SK-N-SH (cell line): ENCODE data around the gene SWAP70. TPM values are rescaled to one million over a fixed set of nuclear protein-coding genes. Genes with fewer than 3 reads are reported as not detected.

Source experiments
- CTCF ChIA-PET: fragments of 300-600, 350-600 bp; formaldehyde crosslinking; extraction: SDS; loops from one replicate; lab custom pipeline; 2021; lab: Yijun Ruan, JAX
- POLR2A ChIA-PET: fragments of 350-600 bp; sonication (Branson Sonifier 250); formaldehyde crosslinking; extraction: SDS; loops from one replicate; lab custom pipeline; 2020; ENCODE audit warnings: antibody characterized with exemption, inconsistent platforms; lab: Yijun Ruan, JAX
- DNase-seq: peaks from one replicate; pipeline ENCODE4 v3.0.0; 2012
- H2AFZ ChIP-seq: fragments of 200-600 bp; sonication (generic); 2 replicates; pipeline ENCODE4 v1.8.1; 2016; ENCODE audit warnings: antibody characterized with exemption, mild to moderate bottlenecking, low read depth
- H3F3A ChIP-seq: fragments of 200-600 bp; sonication (generic); replicated peaks from 2 replicates; pipeline ENCODE3; 2016; ENCODE audit warnings: antibody characterized with exemption, mild to moderate bottlenecking; ENCODE audit not compliant: insufficient read depth
- H3K27ac ChIP-seq, 2 experiments: fragments of 200-500 bp in 1 of 2; fragments of 200-600 bp in 1 of 2; sonication (Bioruptor generic) in 1 of 2; sonication (generic), shearing (Covaris generic) in 1 of 2; 2 replicates each; pipeline versions ENCODE4 v1.5.1 to v1.6.1; 2014 to 2016; ENCODE audit warnings: low read depth in 2 of 2, inconsistent platforms in 1 of 2, low read length in 1 of 2, mild to moderate bottlenecking in 1 of 2, mixed read lengths in 1 of 2
- H3K27me3 ChIP-seq: fragments of 200-600 bp; sonication (generic), shearing (Covaris generic); 2 replicates; pipeline ENCODE4 v1.6.1; 2016; ENCODE audit warnings: mixed run types; ENCODE audit not compliant: insufficient read depth
- H3K36me3 ChIP-seq, 2 experiments: fragments of 200-500 bp in 1 of 2; fragments of 200-600 bp in 1 of 2; sonication (Bioruptor generic) in 1 of 2; sonication (generic) in 1 of 2; replicated peaks in 1 of 2; 2 replicates each; pipeline versions ENCODE3 to v1.5.1; 2014 to 2016; ENCODE audit warnings: low read length in 1 of 2, mild to moderate bottlenecking in 1 of 2; ENCODE audit not compliant: insufficient read depth in 2 of 2, control insufficient read depth in 1 of 2
- H3K4me1 ChIP-seq, 2 experiments: fragments of 200-500 bp in 1 of 2; fragments of 200-600 bp in 1 of 2; sonication (Bioruptor generic) in 1 of 2; sonication (generic), shearing (Covaris generic) in 1 of 2; 2 replicates each; pipeline versions ENCODE4 v1.5.1 to v1.6.1; 2014 to 2016; ENCODE audit warnings: low read depth in 1 of 2, low read length in 1 of 2, mixed run types in 1 of 2; ENCODE audit not compliant: insufficient read depth in 2 of 2, control insufficient read depth in 1 of 2
- H3K4me2 ChIP-seq: fragments of 200-600 bp; sonication (generic), shearing (Covaris generic); 2 replicates; pipeline ENCODE4 v1.6.1; 2017; ENCODE audit warnings: mixed run types
- H3K4me3 ChIP-seq, 2 experiments: fragments of 200-500 bp in 1 of 2; fragments of 200-600 bp in 1 of 2; sonication (Bioruptor generic) in 1 of 2; sonication (generic), shearing (Covaris generic) in 1 of 2; 2 replicates each; pipeline versions ENCODE4 v1.5.1 to v1.8.1; 2014 to 2016; ENCODE audit warnings: low read depth in 2 of 2, inconsistent platforms in 1 of 2, low read length in 1 of 2, mild to moderate bottlenecking in 1 of 2, mixed read lengths in 1 of 2, moderate library complexity in 1 of 2
- H3K79me2 ChIP-seq: fragments of 200-600 bp; sonication (generic); 2 replicates; pipeline ENCODE4 v1.8.1; 2017; ENCODE audit warnings: mild to moderate bottlenecking; ENCODE audit not compliant: insufficient read depth
- H3K9ac ChIP-seq: fragments of 200-600 bp; sonication (generic); 2 replicates; pipeline ENCODE4 v1.6.1; 2017; ENCODE audit warnings: mixed run types
- H3K9me2 ChIP-seq: fragments of 200-600 bp; sonication (generic); 2 replicates; pipeline ENCODE4 v1.6.1; 2017; ENCODE audit warnings: mixed run types
- H3K9me3 ChIP-seq: fragments of 200-600 bp; sonication (generic); 2 replicates; pipeline ENCODE4 v1.6.1; 2017; ENCODE audit warnings: mixed run types, mild to moderate bottlenecking, moderate library complexity
- H4K20me1 ChIP-seq: fragments of 200-600 bp; sonication (generic); 2 replicates; pipeline ENCODE4 v1.6.1; 2017; ENCODE audit warnings: mild to moderate bottlenecking, mixed run types; ENCODE audit not compliant: insufficient read depth
- CTCF ChIP-seq: fragments of 200-600 bp; sonication (generic); IDR thresholded peaks from 2 replicates; pipeline ENCODE4 v1.6.1; 2017; ENCODE audit warnings: antibody characterized with exemption, mild to moderate bottlenecking, moderate library complexity
- ELF1 ChIP-seq: IDR thresholded peaks from 2 replicates; pipeline ENCODE4 v1.4.0; 2012
- EP300 ChIP-seq, 2 experiments: IDR thresholded peaks; 2 replicates each; pipeline versions ENCODE4 v1.4.0 to v1.6.1; 2012; ENCODE audit warnings: borderline replicate concordance in 1 of 2, low read depth in 1 of 2, low read length in 1 of 2
- FOXJ3 ChIP-seq: sonication (generic); formaldehyde crosslinking; IDR thresholded peaks from 2 replicates; pipeline ENCODE4 v1.5.1; 2020; ENCODE audit warnings: mild to moderate bottlenecking, missing genetic modification reagents
- GABPA ChIP-seq: IDR thresholded peaks from 2 replicates; pipeline ENCODE4 v1.4.0; 2012; ENCODE audit warnings: low read depth, mild to moderate bottlenecking
- GATA2 ChIP-seq: sonication (generic); formaldehyde crosslinking; IDR thresholded peaks from 2 replicates; pipeline ENCODE4 v1.5.0; 2020; ENCODE audit warnings: mild to moderate bottlenecking, missing genetic modification reagents
- JUND ChIP-seq: IDR thresholded peaks from 2 replicates; pipeline ENCODE4 v1.4.0; 2012
- MAX ChIP-seq: IDR thresholded peaks from 2 replicates; pipeline ENCODE4 v1.4.0; 2012; ENCODE audit warnings: low read depth
- RCOR1 ChIP-seq: fragments of 150-350 bp; IDR thresholded peaks from 2 replicates; pipeline ENCODE4 v1.6.1; 2017; ENCODE audit warnings: antibody characterized with exemption, low read length
- RXRA ChIP-seq: IDR thresholded peaks from 2 replicates; pipeline ENCODE4 v1.4.0; 2012; ENCODE audit warnings: low read depth, mild to moderate bottlenecking, borderline replicate concordance
- SMC3 ChIP-seq: IDR thresholded peaks from 2 replicates; pipeline ENCODE4 v1.6.1; 2012; ENCODE audit warnings: low read depth, low read length, improper control_type of control experiment
- ZBTB33 ChIP-seq: IDR thresholded peaks from 2 replicates; pipeline ENCODE4 v1.4.0; 2012; ENCODE audit warnings: low read depth, borderline replicate concordance
- WGBS: methylation state at CpG from one replicate; pipeline ENCODE4 v1.1.6; 2017; ENCODE audit warnings: low lambda C conversion rate; 5-methylcytosine and 5-hydroxymethylcytosine counted together
- polyA plus RNA-seq, 3 experiments: library from polyadenylated mRNA; depleted of rRNA; stranded (reverse); fragments of >200 nt; gene quantifications; 2 replicates each; pipeline ENCODE4 v1.2.3, GENCODE V29; 2012
- TF ChIP-seq, protein P1 (sequence below): IDR thresholded peaks from 2 replicates; pipeline ENCODE4 v1.6.1; 2012; ENCODE audit warnings: mild to moderate bottlenecking, low read depth, low read length, moderate library complexity

Gene SWAP70
- polyA plus RNA-seq, 1 of the 3 experiments (the other 2 are of a cell fraction) = 10.6 TPM

GRCh38 chr11:9710223-9710622, 46.3 kb downstream of the SWAP70 start:
- ChIA-PET POLR2A (no interaction called here), CTCF (no interaction called here)
- peaks cover 31% of the 10 kb centered on the region for H3K79me2 ChIP-seq
- H3K27ac ChIP-seq = no peak overlapping the region
- H3K27me3 ChIP-seq = no peaks in the 10 kb centered on the region
- H4K20me1 ChIP-seq = no peaks in the 10 kb centered on the region; the same call in 1 of the 2 replicates
- no peak overlapping the region for H3K4me2 ChIP-seq
- H3K4me3 ChIP-seq = no peak overlapping the region
- peaks cover 0 to 8% of the 10 kb centered on the region in 2 experiments for H3K36me3 ChIP-seq
- H3K4me1 ChIP-seq = no peaks in the 10 kb centered on the region; a peak in 1 of 4 replicates
- H3F3A ChIP-seq = peaks cover 3% of the 10 kb centered on the region
- H3K9me2 ChIP-seq = no peaks in the 10 kb centered on the region
- no peak for TF ChIP-seq GATA2
- TF ChIP-seq GABPA = no peak
- TF ChIP-seq EP300 (IDR thresholded peaks at IDR 0.05; ENCODE audit: borderline replicate concordance in 1 of 2, low read depth in 1 of 2, low read length in 1 of 2) = no peak
- TF ChIP-seq MAX = no peak
- TF ChIP-seq, protein P1, sequence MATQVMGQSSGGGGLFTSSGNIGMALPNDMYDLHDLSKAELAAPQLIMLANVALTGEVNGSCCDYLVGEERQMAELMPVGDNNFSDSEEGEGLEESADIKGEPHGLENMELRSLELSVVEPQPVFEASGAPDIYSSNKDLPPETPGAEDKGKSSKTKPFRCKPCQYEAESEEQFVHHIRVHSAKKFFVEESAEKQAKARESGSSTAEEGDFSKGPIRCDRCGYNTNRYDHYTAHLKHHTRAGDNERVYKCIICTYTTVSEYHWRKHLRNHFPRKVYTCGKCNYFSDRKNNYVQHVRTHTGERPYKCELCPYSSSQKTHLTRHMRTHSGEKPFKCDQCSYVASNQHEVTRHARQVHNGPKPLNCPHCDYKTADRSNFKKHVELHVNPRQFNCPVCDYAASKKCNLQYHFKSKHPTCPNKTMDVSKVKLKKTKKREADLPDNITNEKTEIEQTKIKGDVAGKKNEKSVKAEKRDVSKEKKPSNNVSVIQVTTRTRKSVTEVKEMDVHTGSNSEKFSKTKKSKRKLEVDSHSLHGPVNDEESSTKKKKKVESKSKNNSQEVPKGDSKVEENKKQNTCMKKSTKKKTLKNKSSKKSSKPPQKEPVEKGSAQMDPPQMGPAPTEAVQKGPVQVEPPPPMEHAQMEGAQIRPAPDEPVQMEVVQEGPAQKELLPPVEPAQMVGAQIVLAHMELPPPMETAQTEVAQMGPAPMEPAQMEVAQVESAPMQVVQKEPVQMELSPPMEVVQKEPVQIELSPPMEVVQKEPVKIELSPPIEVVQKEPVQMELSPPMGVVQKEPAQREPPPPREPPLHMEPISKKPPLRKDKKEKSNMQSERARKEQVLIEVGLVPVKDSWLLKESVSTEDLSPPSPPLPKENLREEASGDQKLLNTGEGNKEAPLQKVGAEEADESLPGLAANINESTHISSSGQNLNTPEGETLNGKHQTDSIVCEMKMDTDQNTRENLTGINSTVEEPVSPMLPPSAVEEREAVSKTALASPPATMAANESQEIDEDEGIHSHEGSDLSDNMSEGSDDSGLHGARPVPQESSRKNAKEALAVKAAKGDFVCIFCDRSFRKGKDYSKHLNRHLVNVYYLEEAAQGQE = no peak
- TF ChIP-seq JUND = no peak
- TF ChIP-seq ELF1 = no peak
- TF ChIP-seq RCOR1 = no peak
- no peak for TF ChIP-seq CTCF
- no peak for TF ChIP-seq ZBTB33
- TF ChIP-seq RXRA = no peak
- TF ChIP-seq SMC3 = no peak
- TF ChIP-seq FOXJ3 (CRISPR knock-in tag) = no peak
- no peak overlapping the region for H2AFZ ChIP-seq
- no peaks in the 10 kb centered on the region for H3K9me3 ChIP-seq
- no peak overlapping the region for H3K9ac ChIP-seq
- WGBS = 94% methylated on average over 4 of the region's 4 CpGs
- no peak for DNase-seq
